ENCODE results near the gene DCLK1. TPM values are rescaled to one million over a fixed set of nuclear protein-coding genes. Genes with fewer than 3 reads are reported as not detected.

The DCLK1 gene
- total and polyA plus RNA-seq, 8 donors: 0.67 to 10.1 (median 1.7) TPM

DNA sequence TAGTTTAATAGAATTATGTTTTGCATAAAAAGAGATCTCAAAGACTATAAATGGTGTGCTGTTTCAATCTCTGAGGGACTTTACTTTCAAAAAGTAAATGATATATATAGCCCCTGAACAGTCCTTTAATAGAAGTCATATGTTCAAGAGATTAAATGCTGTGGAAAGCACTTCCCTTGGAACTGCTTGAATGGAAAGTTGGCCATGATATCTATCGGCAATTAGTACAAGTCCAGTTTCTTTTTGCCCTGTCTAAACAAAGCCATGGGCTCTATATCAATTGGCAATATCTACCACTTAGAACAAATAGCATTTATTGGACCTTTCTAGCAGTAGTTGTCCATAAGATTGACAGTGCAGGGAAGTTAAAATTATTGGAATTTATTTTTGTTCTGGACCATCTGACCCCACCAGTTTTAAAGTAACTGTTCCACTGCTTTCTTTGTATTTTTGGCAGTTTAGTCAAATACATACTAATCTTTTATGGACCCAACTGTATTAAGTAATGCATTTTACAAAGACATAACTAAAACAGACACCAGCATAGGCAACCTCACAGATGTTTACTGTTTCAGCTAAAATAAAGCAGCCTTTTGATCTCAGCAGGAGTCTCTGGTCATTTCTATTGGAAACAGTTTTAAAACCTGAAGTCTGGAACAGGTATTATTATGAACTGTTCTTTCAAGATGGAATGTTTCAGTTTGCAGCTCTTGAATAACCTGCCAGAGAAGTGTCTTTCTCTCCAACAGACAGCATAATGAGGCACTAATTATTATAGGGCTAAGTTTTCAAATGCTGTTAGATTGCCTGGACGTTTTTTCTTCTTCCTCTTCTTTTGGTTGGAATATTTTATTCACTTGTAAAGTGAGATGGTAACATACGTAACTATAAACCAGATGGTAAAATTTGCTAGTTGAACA is 282.6 kb downstream of the DCLK1 start:
- intact Hi-C loops (cut with DNase I): no loop called here
- WGBS, 2 donors: 31 to 38% methylated on average over 3 of the region's 3 CpGs
- FAIRE-seq (peak; percentile 71), ATAC-seq (no peak), DNase-seq (no peak)
- H3K9me3 ChIP-seq: no peaks in the 10 kb centered on the region
- H3K27ac ChIP-seq: no peak overlapping the region
- no peaks in the 10 kb centered on the region for H3K36me3 ChIP-seq
- no peaks in the 10 kb centered on the region for H3K27me3 ChIP-seq
- TF ChIP-seq, protein P1, sequence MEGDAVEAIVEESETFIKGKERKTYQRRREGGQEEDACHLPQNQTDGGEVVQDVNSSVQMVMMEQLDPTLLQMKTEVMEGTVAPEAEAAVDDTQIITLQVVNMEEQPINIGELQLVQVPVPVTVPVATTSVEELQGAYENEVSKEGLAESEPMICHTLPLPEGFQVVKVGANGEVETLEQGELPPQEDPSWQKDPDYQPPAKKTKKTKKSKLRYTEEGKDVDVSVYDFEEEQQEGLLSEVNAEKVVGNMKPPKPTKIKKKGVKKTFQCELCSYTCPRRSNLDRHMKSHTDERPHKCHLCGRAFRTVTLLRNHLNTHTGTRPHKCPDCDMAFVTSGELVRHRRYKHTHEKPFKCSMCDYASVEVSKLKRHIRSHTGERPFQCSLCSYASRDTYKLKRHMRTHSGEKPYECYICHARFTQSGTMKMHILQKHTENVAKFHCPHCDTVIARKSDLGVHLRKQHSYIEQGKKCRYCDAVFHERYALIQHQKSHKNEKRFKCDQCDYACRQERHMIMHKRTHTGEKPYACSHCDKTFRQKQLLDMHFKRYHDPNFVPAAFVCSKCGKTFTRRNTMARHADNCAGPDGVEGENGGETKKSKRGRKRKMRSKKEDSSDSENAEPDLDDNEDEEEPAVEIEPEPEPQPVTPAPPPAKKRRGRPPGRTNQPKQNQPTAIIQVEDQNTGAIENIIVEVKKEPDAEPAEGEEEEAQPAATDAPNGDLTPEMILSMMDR (IDR thresholded peaks at IDR 0.05): no peak
- no peak overlapping the region for H3K4me3 ChIP-seq
- no peaks in the 10 kb centered on the region for H3K4me1 ChIP-seq

DNA sequence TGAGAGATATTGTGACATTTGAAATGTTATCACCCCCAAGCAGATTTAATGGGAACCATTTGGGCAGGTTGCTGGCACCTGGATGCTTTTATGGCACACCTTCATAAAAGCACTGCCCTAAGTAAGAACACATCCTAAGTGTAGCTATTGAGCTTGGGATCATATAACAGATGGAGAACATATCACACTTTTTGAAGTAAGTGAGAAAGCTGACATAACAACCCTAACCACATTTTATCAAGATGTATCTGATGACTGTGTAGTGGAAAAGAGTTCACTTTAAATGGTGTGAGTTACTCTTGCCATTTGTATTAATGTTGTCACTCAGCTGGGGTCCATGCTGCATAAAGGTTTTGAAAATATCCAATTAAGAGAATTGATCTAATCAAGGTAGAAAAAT is 287.9 kb downstream of the DCLK1 start:
- intact Hi-C loops (cut with DNase I): no loop called here
- Histone ChIP-seq H3K9me3 (no peaks in the 10 kb centered on the region), H3K27me3 (no peaks in the 10 kb centered on the region), H3K4me3 (no peak overlapping the region), H3K36me3 (no peaks in the 10 kb centered on the region), H3K4me1 (no peaks in the 10 kb centered on the region), H3K27ac (no peak overlapping the region)
- TF ChIP-seq, protein P1 (IDR thresholded peaks at IDR 0.05): no peak
- no peak for FAIRE-seq
- ATAC-seq: no peak
- no peak for DNase-seq

DNA sequence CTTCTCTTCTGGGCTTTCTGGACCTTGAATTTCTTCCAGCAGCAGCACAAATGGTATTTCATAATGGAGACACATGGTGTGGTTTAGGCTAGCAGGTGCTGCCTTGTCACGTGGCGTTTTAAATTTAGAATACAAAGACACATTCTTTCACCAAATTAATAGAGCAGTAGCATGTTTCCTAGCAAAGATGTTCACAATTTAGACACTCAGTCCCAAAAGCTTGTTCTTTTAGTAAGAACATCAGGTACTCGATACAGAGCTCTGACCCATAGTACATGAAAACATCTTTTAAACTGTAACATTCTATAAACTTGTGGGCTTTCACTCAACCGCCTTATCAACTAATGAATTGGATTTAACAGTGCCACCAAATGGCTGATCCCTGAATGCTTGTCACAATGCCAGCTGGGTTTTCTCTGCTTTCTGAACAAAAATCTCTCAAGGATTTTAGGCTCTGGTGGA is 290.1 kb downstream of the DCLK1 start:
- no peak for ATAC-seq
- TF ChIP-seq, protein P1 (IDR thresholded peaks at IDR 0.05): no peak
- 40 to 45% methylated on average over 4 of the region's 4 CpGs for WGBS, 2 donors
- intact Hi-C loops (cut with DNase I): no loop called here
- no peak overlapping the region for H3K4me3 ChIP-seq
- H3K27ac ChIP-seq: no peak overlapping the region
- DNase-seq: no peak
- no peaks in the 10 kb centered on the region for H3K27me3 ChIP-seq
- FAIRE-seq: no peak
- H3K36me3 ChIP-seq: no peaks in the 10 kb centered on the region
- H3K4me1 ChIP-seq: no peaks in the 10 kb centered on the region
- no peaks in the 10 kb centered on the region for H3K9me3 ChIP-seq

DNA sequence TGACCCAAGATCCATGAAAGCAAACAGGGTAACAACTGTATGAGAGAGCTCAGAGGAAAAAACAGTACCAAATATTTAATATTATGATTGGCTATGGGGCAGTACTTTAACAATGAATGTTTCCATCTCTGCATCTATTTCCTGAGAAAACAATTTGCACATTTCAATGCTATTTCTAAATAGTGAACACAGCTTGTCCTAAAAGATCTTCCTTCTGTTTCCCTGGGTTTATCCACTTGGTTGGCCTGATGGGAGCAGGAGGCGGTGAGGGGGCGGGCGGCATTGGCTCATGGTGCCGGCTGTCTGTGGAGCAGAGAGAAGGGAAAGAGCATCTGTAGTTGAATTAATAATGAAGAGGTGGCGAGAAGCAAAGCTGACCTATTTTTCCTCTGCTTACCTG is 291.4 kb downstream of the DCLK1 start:
- FAIRE-seq: no peak
- 79 to 89% methylated on average over 5 of the region's 5 CpGs for WGBS, 2 donors
- Histone ChIP-seq H3K4me1 (no peaks in the 10 kb centered on the region), H3K36me3 (no peaks in the 10 kb centered on the region), H3K27ac (no peak overlapping the region), H3K9me3 (no peaks in the 10 kb centered on the region), H3K27me3 (no peaks in the 10 kb centered on the region), H3K4me3 (no peak overlapping the region)
- ATAC-seq: no peak
- intact Hi-C loops (cut with DNase I): no loop called here
- TF ChIP-seq, protein P1 (IDR thresholded peaks at IDR 0.05): no peak
- DNase-seq: no peak

DNA sequence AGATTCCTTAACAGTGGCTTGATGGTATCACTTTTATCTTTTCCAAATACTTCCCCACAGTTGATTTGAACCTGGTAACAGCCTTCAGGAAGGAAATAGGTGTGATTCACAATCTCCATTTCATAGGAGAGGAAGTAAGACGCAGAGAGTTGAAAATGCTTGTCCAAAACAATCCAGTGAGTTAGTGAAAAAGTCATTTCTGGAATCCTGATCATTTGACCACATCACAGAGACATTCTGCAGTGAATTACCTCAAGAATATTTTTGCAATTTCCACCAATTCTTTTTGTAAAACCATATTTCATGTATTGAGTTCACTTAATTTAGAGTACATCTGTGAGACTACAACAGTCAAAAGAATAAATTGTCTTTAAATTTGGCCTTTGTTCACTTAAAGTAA is 292.8 kb downstream of the DCLK1 start:
- no peaks in the 10 kb centered on the region for H3K27me3 ChIP-seq
- no peak for FAIRE-seq
- 30 to 62% methylated on average over 1 of the region's 1 CpG for WGBS, 2 donors
- no peak for DNase-seq
- no peaks in the 10 kb centered on the region for H3K36me3 ChIP-seq
- H3K27ac ChIP-seq: no peak overlapping the region
- intact Hi-C loops (cut with DNase I): no loop called here
- H3K4me3 ChIP-seq: no peak overlapping the region
- TF ChIP-seq, protein P1 (IDR thresholded peaks at IDR 0.05): no peak
- no peaks in the 10 kb centered on the region for H3K4me1 ChIP-seq
- ATAC-seq: no peak
- H3K9me3 ChIP-seq: no peaks in the 10 kb centered on the region

Data from pancreas (tissue), 10 donors.